ENCODE results near the gene RNU1-4. TPM values are rescaled to one million over a fixed set of nuclear protein-coding genes. Genes with fewer than 3 reads are reported as not detected.
"Not testable (repeated sequence)": the region's sequence is repeated elsewhere in the genome, so short reads cannot be mapped to it uniquely, and the experiment has no call there.

The RNU1-4 gene
- polyA plus RNA-seq, 1 donor from 2014 or later: not detected

DNA sequence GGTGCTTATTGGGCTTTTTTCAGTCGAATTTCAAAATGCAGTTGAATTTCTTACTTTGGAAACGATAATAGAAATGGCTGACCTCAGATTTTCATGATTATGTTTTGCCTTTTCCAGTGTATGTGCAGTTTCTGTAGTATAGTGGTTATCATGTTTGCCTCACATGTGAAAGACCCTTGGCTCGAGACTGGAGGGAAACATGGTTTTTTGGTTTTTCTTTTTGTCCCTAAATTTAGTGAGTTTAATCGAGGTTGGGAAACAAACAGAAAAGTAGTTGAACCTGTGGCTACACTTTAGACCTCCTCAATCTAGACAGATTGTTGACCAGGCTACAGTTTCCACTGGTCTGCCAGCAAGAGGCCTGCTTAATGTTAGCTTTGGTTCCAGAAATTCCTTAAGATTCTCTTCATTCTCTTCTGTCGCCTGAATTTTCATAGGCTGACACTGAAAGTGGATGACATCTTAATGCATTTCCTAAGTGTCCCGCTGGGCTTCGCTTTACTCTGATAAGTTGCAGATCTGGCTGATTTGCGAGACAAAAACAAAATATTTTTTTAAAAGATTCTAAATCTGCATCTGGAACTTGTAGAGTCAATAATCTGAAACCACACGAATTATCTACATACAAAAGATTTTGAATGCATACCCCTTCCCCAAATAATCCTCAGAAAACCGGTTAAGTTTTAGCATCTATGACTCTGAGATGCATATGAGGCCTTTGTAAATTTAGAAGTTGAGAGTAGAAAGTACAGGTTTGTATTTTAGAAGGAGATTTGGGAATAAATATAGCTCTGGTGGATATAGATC lies 14.7 kb upstream of the RNU1-4 start:
- H3K27ac ChIP-seq (ENCODE audit: low read length); H3K9me3 ChIP-seq (ENCODE audit: low read length); H4K20me1 ChIP-seq (ENCODE audit: insufficient read depth); H3K9me2 ChIP-seq (ENCODE audit: insufficient read depth, low read length); H3K9ac ChIP-seq (ENCODE audit: low read length); H3K4me2 ChIP-seq (ENCODE audit: low read length); H3K36me3 ChIP-seq (ENCODE audit: insufficient read depth, low read length); H3K27me3 ChIP-seq (ENCODE audit: insufficient read depth, low read depth, low read length); H3K4me3 ChIP-seq (ENCODE audit: low read length); H3K79me2 ChIP-seq (replicated peaks; ENCODE audit: insufficient read depth, low read length); H3F3A ChIP-seq (ENCODE audit: insufficient read depth, low read length, poor library complexity, severe bottlenecking); H2AFZ ChIP-seq (ENCODE audit: low read depth, low read length): not testable (repeated sequence)

DNA sequence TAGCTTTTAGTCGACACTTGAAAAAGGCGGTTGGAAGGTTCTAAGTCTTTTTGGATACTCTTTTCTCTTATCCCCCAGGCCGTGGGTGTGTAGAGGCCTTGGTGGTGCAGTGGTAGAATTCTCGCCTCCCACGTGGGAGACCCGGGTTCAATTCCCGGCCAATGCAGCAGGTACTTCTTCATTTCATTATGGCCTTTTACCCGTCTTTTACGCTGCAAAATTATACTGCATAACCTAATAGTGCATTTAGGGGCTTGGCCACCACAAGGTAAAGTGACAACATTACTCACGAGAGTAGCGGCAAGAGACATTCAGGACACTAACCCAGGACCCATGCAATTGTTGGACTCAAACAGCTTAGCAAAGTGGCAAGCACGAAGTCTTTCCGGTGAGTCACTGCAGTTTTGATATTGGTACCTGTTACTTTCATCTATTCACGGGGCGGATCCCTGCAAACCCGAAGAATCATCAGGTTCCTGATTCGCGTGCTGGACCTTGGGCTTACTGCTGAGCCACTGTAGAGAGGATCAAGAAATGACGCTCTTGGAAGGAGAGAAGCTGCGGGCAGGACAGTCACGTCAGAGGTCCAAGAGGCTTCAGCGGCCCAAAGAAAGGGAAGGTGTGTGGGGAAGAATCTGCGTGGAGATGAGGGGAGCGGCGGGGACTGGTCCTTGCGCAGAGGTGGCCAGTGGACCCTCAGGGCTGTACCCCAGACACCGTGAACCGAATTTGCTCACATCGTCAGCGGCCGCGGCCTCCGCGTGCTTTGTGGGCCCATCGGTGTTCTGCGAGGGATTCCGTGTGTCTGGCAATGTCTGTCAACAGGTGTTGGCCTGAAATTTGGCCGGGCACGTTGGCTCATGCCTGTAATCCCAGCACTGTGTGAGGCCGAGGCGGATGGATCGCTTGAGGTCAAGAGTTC lies 12.9 kb upstream of the RNU1-4 start:
- Histone ChIP-seq H4K20me1 (ENCODE audit: insufficient read depth) (no peaks in the 10 kb centered on the region), H3K9me3 (ENCODE audit: low read length) (peaks cover 5% of the 10 kb centered on the region), H3K9me2 (ENCODE audit: insufficient read depth, low read length) (no peaks in the 10 kb centered on the region), H3K9ac (ENCODE audit: low read length) (no peak overlapping the region), H3F3A (ENCODE audit: insufficient read depth, low read length, poor library complexity, severe bottlenecking) (no peaks in the 10 kb centered on the region), H3K27ac (ENCODE audit: low read length) (no peak overlapping the region), H2AFZ (ENCODE audit: low read depth, low read length) (no peak overlapping the region), H3K27me3 (ENCODE audit: insufficient read depth, low read depth, low read length) (no peaks in the 10 kb centered on the region), H3K79me2 (replicated peaks; ENCODE audit: insufficient read depth, low read length) (no peaks in the 10 kb centered on the region), H3K4me2 (ENCODE audit: low read length) (no peak overlapping the region), H3K4me3 (ENCODE audit: low read length) (no peak overlapping the region), H3K36me3 (ENCODE audit: insufficient read depth, low read length) (no peaks in the 10 kb centered on the region)
- TF ChIP-seq, protein P1, sequence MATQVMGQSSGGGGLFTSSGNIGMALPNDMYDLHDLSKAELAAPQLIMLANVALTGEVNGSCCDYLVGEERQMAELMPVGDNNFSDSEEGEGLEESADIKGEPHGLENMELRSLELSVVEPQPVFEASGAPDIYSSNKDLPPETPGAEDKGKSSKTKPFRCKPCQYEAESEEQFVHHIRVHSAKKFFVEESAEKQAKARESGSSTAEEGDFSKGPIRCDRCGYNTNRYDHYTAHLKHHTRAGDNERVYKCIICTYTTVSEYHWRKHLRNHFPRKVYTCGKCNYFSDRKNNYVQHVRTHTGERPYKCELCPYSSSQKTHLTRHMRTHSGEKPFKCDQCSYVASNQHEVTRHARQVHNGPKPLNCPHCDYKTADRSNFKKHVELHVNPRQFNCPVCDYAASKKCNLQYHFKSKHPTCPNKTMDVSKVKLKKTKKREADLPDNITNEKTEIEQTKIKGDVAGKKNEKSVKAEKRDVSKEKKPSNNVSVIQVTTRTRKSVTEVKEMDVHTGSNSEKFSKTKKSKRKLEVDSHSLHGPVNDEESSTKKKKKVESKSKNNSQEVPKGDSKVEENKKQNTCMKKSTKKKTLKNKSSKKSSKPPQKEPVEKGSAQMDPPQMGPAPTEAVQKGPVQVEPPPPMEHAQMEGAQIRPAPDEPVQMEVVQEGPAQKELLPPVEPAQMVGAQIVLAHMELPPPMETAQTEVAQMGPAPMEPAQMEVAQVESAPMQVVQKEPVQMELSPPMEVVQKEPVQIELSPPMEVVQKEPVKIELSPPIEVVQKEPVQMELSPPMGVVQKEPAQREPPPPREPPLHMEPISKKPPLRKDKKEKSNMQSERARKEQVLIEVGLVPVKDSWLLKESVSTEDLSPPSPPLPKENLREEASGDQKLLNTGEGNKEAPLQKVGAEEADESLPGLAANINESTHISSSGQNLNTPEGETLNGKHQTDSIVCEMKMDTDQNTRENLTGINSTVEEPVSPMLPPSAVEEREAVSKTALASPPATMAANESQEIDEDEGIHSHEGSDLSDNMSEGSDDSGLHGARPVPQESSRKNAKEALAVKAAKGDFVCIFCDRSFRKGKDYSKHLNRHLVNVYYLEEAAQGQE (IDR thresholded peaks at IDR 0.05; ENCODE audit: borderline replicate concordance): no peak
- TF ChIP-seq TAF1 (IDR thresholded peaks at IDR 0.05; ENCODE audit: low read depth): no peak
- TF ChIP-seq EZH2 (IDR thresholded peaks at IDR 0.05; ENCODE audit: borderline replicate concordance, insufficient read depth, low read length, poor library complexity, severe bottlenecking): no peak

DNA sequence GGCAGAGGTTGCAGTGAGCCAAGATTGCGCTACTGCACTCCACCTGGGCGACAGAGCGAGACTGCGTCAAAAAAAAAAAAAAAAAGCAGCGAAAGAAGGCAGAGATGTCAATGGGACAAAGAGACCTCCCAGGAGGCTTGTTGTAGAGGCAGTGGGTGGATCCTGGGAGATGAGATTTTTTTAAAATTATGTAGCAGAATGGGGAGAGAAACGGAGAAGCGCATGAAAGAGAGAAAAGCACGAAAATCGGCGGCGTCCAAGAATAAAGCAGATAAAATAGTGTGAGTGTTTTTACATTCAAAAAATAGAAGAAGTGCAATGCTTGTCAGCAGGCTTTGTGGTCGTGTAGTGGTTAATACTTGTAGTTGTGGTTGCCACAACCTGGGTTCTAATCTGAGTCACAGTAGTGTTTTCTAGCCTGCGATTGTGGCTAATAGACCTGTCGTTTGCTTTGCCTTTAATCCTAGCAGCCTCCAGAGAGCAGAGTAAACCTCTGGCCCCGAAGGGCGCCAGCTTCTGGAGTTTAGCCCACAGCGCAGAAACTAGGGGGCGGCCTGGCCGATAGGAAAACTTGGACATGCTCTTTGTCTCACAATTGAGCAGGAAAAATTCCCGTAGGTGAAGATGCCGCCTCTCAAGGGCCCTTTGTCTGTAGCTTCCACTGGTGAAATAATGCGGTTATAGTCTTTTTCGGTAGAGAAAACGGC lies 11.9 kb upstream of the RNU1-4 start:
- H3K36me3 ChIP-seq (ENCODE audit: insufficient read depth, low read length); H3K4me3 ChIP-seq (ENCODE audit: low read length); H3K27me3 ChIP-seq (ENCODE audit: insufficient read depth, low read depth, low read length); H4K20me1 ChIP-seq (ENCODE audit: insufficient read depth); H3K79me2 ChIP-seq (replicated peaks; ENCODE audit: insufficient read depth, low read length); H3K27ac ChIP-seq (ENCODE audit: low read length); H2AFZ ChIP-seq (ENCODE audit: low read depth, low read length); H3K4me2 ChIP-seq (ENCODE audit: low read length); H3K9me3 ChIP-seq (ENCODE audit: low read length); H3F3A ChIP-seq (ENCODE audit: insufficient read depth, low read length, poor library complexity, severe bottlenecking); H3K9ac ChIP-seq (ENCODE audit: low read length); H3K9me2 ChIP-seq (ENCODE audit: insufficient read depth, low read length): not testable (repeated sequence)

DNA sequence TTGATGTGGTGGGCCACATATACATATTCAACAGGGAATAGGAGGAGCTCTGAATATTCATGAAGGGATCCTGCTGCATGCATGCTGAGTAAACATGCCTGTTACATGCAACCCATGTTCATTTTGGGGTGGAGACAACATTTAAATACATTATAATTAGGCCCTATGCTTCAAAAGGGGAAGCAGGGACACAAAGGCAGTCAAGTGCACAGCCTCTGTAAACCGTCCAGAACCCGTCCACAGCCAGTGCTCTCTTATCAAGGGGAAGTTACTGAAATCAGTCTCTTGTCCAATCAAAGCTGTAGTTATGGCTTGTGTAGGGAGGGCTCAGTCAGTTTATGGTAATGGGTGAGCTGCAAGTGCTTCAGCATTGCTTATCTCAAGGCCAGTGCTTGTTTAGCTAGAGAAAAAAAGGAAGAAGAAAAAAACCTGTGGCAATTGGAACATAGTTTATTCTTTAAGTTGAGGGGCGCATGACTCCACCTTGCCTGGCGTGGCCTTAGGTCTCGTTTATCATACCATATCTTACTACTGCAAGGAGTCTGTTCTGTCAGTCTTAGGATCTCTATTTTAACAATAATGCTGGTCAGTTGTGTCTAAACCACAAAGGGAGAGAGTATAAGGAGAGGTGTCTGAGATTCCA lies 7.9 kb upstream of the RNU1-4 start:
- H3K9ac ChIP-seq (ENCODE audit: low read length); H3K9me3 ChIP-seq (ENCODE audit: low read length); H3K27ac ChIP-seq (ENCODE audit: low read length); H3K4me3 ChIP-seq (ENCODE audit: low read length); H3K79me2 ChIP-seq (replicated peaks; ENCODE audit: insufficient read depth, low read length); H3K36me3 ChIP-seq (ENCODE audit: insufficient read depth, low read length); H4K20me1 ChIP-seq (ENCODE audit: insufficient read depth); H2AFZ ChIP-seq (ENCODE audit: low read depth, low read length); H3K9me2 ChIP-seq (ENCODE audit: insufficient read depth, low read length); H3F3A ChIP-seq (ENCODE audit: insufficient read depth, low read length, poor library complexity, severe bottlenecking); H3K4me2 ChIP-seq (ENCODE audit: low read length); H3K27me3 ChIP-seq (ENCODE audit: insufficient read depth, low read depth, low read length): not testable (repeated sequence)

DNA sequence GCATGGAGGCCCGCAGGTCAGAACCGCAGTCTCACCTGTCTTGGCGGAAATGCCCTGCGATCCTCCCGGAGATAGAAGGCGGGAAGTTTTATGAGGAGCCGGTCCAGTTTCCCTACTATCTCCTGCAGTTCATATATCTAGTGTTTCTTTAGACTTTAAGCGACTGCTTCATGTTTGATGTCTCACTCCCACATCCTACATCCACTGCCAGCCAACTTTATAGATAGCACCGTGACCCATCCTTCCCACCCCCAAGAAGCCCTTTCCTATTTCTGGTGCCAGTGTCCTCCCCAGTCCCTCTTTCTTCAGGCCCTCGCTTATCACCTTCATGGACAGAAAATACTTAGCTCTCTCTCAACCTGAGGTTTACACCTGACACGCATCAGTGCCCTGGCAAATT lies 914 bp downstream of the RNU1-4 start:
- H3K4me2 ChIP-seq (ENCODE audit: low read length); H2AFZ ChIP-seq (ENCODE audit: low read depth, low read length); H3K9me2 ChIP-seq (ENCODE audit: insufficient read depth, low read length); H3K9ac ChIP-seq (ENCODE audit: low read length); H3K36me3 ChIP-seq (ENCODE audit: insufficient read depth, low read length); H3K27ac ChIP-seq (ENCODE audit: low read length); H3F3A ChIP-seq (ENCODE audit: insufficient read depth, low read length, poor library complexity, severe bottlenecking); H3K79me2 ChIP-seq (replicated peaks; ENCODE audit: insufficient read depth, low read length); H3K27me3 ChIP-seq (ENCODE audit: insufficient read depth, low read depth, low read length); H3K9me3 ChIP-seq (ENCODE audit: low read length); H4K20me1 ChIP-seq (ENCODE audit: insufficient read depth); H3K4me3 ChIP-seq (ENCODE audit: low read length): not testable (repeated sequence)
